ENCODE measurements around the gene UCKL1. TPM values are rescaled to one million over a fixed set of nuclear protein-coding genes. Genes with fewer than 3 reads are reported as not detected.

The UCKL1 gene
- total RNA-seq, 3 donors from 2014 or later (not counting 1 experiment from before 2014, with no cell fraction given), result 49.9 to 58.1 (median 49.9) TPM

DNA sequence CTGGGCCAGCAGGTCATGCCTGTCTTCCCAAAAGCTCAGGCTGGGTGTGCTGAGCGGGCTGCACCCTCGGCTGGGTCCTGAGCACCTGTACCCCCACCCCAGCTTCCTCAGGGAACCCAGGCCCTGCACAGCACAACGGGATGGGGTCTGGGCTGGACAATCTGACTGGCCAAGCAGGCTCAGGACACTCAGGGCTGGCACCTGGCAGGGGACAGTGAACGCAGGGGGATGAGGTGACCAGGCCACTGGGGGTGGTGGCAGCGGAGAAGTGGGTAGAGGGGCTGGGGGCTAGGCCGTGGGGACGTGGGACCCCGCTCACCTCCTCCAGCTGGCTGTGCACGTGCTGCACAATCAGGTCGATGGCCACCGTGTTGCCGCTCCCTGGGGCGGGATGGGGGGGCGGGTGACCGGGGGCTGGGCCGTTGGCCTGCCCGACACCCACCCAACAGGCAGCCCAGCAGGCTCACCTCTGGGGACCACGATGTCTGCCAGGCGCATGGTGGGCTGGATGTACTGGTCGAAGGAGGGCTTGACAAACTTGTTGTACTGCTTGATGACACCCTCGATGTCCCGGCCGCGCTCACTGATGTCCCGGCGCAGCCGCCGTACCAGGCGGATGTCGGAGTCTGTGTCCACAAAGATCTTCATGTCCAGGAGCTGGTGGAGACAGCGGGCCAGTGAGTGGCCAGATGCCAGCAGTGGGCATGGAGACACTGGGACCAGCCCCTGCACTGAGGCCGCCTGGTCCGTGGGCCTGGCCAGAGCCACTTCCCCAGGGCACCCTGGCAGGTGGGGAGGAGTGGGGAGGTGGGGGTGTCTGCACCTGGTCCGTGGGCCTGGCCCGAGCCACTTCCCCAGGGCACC, 11.9 kb downstream of the UCKL1 start:
- ATAC-seq, result no peak
- no peaks in the 10 kb centered on the region for H3K27me3 Mint-ChIP-seq (ENCODE audit: low read depth in 2 of 2)
- peaks cover 54% of the 10 kb centered on the region for H3K4me1 ChIP-seq (ENCODE audit: control insufficient read depth, insufficient read depth, low read length)

DNA sequence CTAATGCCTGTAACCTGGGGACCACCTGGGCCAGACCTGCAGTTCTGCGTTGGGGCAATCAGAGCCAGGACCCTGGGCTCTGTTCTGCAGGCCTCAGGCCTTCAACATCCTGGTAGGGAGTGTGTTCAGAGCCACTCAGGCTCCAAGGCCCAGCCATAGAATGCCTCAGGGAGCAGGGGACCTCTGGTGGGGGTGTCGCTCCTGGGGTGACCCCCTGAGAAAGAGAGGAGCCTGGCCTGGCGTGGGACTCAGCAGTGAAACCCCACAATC, 12.5 kb downstream of the UCKL1 start:
- no peak for DNase-seq
- Mint-ChIP-seq H3K27me3 (ENCODE audit: low read depth in 2 of 2) (no peaks in the 10 kb centered on the region), H3K9me3 (no peaks in the 10 kb centered on the region), H3K36me3 (no peaks in the 10 kb centered on the region), H3K4me1 (peaks cover 20 to 36% of the 10 kb centered on the region in 2 donors), H3K27ac (no peak overlapping the region), H3K4me3 (no peak overlapping the region)
- Histone ChIP-seq H3K4me1 (ENCODE audit: control insufficient read depth, insufficient read depth, low read length) (peaks cover 51% of the 10 kb centered on the region), H3K27ac (ENCODE audit: low read length) (no peak overlapping the region), H3K4me3 (ENCODE audit: low read length) (no peak overlapping the region), H3K9me3 (ENCODE audit: control insufficient read depth, insufficient read depth, low read length) (no peaks in the 10 kb centered on the region), H3K27me3 (ENCODE audit: control insufficient read depth, insufficient read depth, low read length) (no peaks in the 10 kb centered on the region), H3K36me3 (ENCODE audit: control insufficient read depth, insufficient read depth, low read length) (peaks cover 43% of the 10 kb centered on the region)
- no peak for ATAC-seq
- TF ChIP-seq, protein P1, sequence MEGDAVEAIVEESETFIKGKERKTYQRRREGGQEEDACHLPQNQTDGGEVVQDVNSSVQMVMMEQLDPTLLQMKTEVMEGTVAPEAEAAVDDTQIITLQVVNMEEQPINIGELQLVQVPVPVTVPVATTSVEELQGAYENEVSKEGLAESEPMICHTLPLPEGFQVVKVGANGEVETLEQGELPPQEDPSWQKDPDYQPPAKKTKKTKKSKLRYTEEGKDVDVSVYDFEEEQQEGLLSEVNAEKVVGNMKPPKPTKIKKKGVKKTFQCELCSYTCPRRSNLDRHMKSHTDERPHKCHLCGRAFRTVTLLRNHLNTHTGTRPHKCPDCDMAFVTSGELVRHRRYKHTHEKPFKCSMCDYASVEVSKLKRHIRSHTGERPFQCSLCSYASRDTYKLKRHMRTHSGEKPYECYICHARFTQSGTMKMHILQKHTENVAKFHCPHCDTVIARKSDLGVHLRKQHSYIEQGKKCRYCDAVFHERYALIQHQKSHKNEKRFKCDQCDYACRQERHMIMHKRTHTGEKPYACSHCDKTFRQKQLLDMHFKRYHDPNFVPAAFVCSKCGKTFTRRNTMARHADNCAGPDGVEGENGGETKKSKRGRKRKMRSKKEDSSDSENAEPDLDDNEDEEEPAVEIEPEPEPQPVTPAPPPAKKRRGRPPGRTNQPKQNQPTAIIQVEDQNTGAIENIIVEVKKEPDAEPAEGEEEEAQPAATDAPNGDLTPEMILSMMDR (IDR thresholded peaks at IDR 0.05), result no peak
- intact Hi-C loops (cut with micrococcal nuclease), result no loop called here
- WGBS (ENCODE audit: insufficient coverage), result 98% methylated on average over 3 of the region's 3 CpGs

More for the DNA sequence above, 11.9 kb downstream of the UCKL1 start:
- Histone ChIP-seq H3K4me3 (ENCODE audit: low read length) (no peak overlapping the region), H3K27ac (ENCODE audit: low read length) (no peak overlapping the region), H3K36me3 (ENCODE audit: control insufficient read depth, insufficient read depth, low read length) (peaks cover 40% of the 10 kb centered on the region), H3K9me3 (ENCODE audit: control insufficient read depth, insufficient read depth, low read length) (no peaks in the 10 kb centered on the region), H3K27me3 (ENCODE audit: control insufficient read depth, insufficient read depth, low read length) (no peaks in the 10 kb centered on the region)
- 95% methylated on average over 35 of the region's 35 CpGs for WGBS (ENCODE audit: insufficient coverage)
- H3K9me3 Mint-ChIP-seq, result no peaks in the 10 kb centered on the region
- H3K4me1 Mint-ChIP-seq, result peaks cover 26 to 42% of the 10 kb centered on the region in 2 donors
- no peak for DNase-seq
- no peak overlapping the region for H3K27ac Mint-ChIP-seq
- H3K36me3 Mint-ChIP-seq, result no peaks in the 10 kb centered on the region
- intact Hi-C loops (cut with micrococcal nuclease), result no loop called here
- TF ChIP-seq, protein P1 (IDR thresholded peaks at IDR 0.05), result no peak
- no peak overlapping the region for H3K4me3 Mint-ChIP-seq

DNA sequence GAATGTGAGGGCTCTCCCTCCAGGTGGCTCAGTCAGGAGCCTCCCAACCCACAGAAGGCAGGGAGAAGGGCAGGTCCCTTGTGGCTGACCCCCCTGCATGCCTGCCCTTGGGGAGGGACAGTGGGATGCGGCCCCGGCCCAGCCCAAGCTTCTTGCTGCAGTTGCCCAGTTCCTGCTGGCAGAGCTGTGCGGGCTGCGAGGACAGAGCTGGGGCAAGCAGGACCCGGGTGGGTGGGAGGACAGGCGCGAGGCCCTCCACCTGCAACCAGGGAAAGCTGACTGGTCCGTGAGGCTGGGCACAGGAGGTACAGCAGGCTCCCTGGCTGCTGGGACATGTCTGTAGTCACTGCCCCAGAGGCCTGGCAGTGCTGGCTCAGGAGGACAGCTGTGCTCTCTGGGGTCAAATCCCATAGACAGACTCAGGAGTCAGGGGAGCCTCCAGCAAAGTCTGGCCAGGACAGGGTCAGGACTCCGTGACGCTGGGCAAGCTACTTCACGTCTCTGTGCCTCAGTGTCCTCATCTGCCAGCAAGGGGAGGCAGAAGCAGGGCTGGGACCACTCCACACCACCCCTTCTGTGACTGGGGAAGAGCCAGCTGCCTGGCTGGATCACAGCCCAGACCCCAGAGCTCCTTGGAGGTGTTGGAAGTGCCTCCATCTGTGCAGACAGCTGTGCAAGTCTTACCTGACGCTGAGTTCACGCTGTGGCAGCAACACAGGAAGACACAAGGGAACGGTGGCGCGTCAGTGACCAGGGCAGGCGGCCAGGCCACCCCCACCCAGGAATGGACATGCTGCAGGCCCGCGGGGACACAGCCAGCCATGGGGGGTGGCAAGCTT, 13.0 kb downstream of the UCKL1 start:
- Histone ChIP-seq H3K4me1 (ENCODE audit: control insufficient read depth, insufficient read depth, low read length) (peaks cover 45% of the 10 kb centered on the region), H3K27ac (ENCODE audit: low read length) (no peak overlapping the region), H3K27me3 (ENCODE audit: control insufficient read depth, insufficient read depth, low read length) (no peaks in the 10 kb centered on the region), H3K36me3 (ENCODE audit: control insufficient read depth, insufficient read depth, low read length) (peaks cover 43% of the 10 kb centered on the region), H3K9me3 (ENCODE audit: control insufficient read depth, insufficient read depth, low read length) (no peaks in the 10 kb centered on the region), H3K4me3 (ENCODE audit: low read length) (no peak overlapping the region)
- Mint-ChIP-seq H3K36me3 (no peaks in the 10 kb centered on the region), H3K9me3 (no peaks in the 10 kb centered on the region), H3K27me3 (ENCODE audit: low read depth in 2 of 2) (no peaks in the 10 kb centered on the region), H3K4me3 (no peak overlapping the region), H3K4me1 (peaks cover 15 to 31% of the 10 kb centered on the region in 2 donors), H3K27ac (no peak overlapping the region)
- intact Hi-C loops (cut with micrococcal nuclease), result no loop called here
- WGBS (ENCODE audit: insufficient coverage), result 90% methylated on average over 19 of the region's 19 CpGs
- no peak for ATAC-seq
- DNase-seq, result no peak
- TF ChIP-seq, protein P1 (IDR thresholded peaks at IDR 0.05), result no peak
